ENCODE data around the gene BCAP29. TPM values are rescaled to one million over a fixed set of nuclear protein-coding genes. Genes with fewer than 3 reads are reported as not detected.

The BCAP29 gene
- total RNA-seq, 3 donors from 2014 or later: 51.7 to 73.8 (median 66.6) TPM

- Histone ChIP-seq H3K4me1 (ENCODE audit: low read depth) (peaks cover under 1% of the 10 kb centered on the region), H3K36me3 (ENCODE audit: low read depth) (no peaks in the 10 kb centered on the region), H3K4me3 (no peak overlapping the region), H3K9me3 (peaks cover 16% of the 10 kb centered on the region)
- no peak for ATAC-seq
- TF ChIP-seq CTCF (IDR thresholded peaks at IDR 0.05): no peak
- no peak for DNase-seq
- intact Hi-C loops (cut with DNase I, micrococcal nuclease): no loop called here
Observed at GRCh38 chr7:107543338-107543993, 36.6 kb upstream of the BCAP29 start.

GRCh38 chr7:107544848-107545591 is 35.0 kb upstream of the BCAP29 start:
- Histone ChIP-seq H3K4me3 (no peak overlapping the region), H3K9me3 (peaks cover 16% of the 10 kb centered on the region), H3K36me3 (ENCODE audit: low read depth) (no peaks in the 10 kb centered on the region), H3K4me1 (ENCODE audit: low read depth) (no peaks in the 10 kb centered on the region)
- intact Hi-C loops (cut with DNase I, micrococcal nuclease): no loop called here
- no peak for DNase-seq
- TF ChIP-seq CTCF (IDR thresholded peaks at IDR 0.05): no peak
- no peak for ATAC-seq

- H3K4me3 ChIP-seq: no peak overlapping the region
- no peaks in the 10 kb centered on the region for H3K36me3 ChIP-seq (ENCODE audit: low read depth)
- intact Hi-C loops (cut with DNase I, micrococcal nuclease): no loop called here
- DNase-seq (no peak), ATAC-seq (no peak)
- TF ChIP-seq CTCF (IDR thresholded peaks at IDR 0.05): no peak
- H3K9me3 ChIP-seq: no peaks in the 10 kb centered on the region
- H3K4me1 ChIP-seq (ENCODE audit: low read depth): no peaks in the 10 kb centered on the region
Observed at GRCh38 chr7:107551936-107552335, 28.1 kb upstream of the BCAP29 start.

GRCh38 chr7:107555893-107556292 is 24.2 kb upstream of the BCAP29 start:
- DNase-seq (no peak), ATAC-seq (no peak)
- intact Hi-C loops (cut with DNase I, micrococcal nuclease): no loop called here
- Histone ChIP-seq H3K9me3 (no peaks in the 10 kb centered on the region), H3K36me3 (ENCODE audit: low read depth) (no peaks in the 10 kb centered on the region), H3K4me3 (no peak overlapping the region), H3K4me1 (ENCODE audit: low read depth) (no peaks in the 10 kb centered on the region)
- TF ChIP-seq CTCF (IDR thresholded peaks at IDR 0.05): no peak

GRCh38 chr7:107559864-107560263 is 20.2 kb upstream of the BCAP29 start:
- intact Hi-C loops (cut with DNase I, micrococcal nuclease): no loop called here
- DNase-seq: no peak
- Histone ChIP-seq H3K4me1 (ENCODE audit: low read depth) (peaks cover 24% of the 10 kb centered on the region), H3K4me3 (no peak overlapping the region), H3K36me3 (ENCODE audit: low read depth) (no peaks in the 10 kb centered on the region), H3K9me3 (no peaks in the 10 kb centered on the region)
- TF ChIP-seq CTCF (IDR thresholded peaks at IDR 0.05): no peak
- ATAC-seq: no peak

Data from mucosa of descending colon (tissue), 3 donors.